Loucy (cell line): ENCODE measurements around the gene ZFYVE27.
A peak's percentile ranks its signal among the peaks of the same experiment; 100 is the strongest.

Experiments
- H2AFZ ChIP-seq: fragments of 200-600 bp; sonication (generic); 2 replicates; pipeline ENCODE4 v1.6.0; 2016; ENCODE audit warnings: antibody characterized with exemption, mild to moderate bottlenecking, low read length, moderate library complexity
- H3F3A ChIP-seq: fragments of 200-600 bp; 2 replicates; pipeline ENCODE4 v1.6.0; 2016; ENCODE audit warnings: antibody characterized with exemption, low read depth, mild to moderate bottlenecking
- H3K27me3 ChIP-seq: fragments of 200-600 bp; sonication (generic); 2 replicates; pipeline ENCODE4 v1.6.1; 2014; ENCODE audit warnings: low read length, mild to moderate bottlenecking; ENCODE audit not compliant: insufficient read depth, poor library complexity, severe bottlenecking
- H3K36me3 ChIP-seq: fragments of 200-600 bp; sonication (generic); 2 replicates; pipeline ENCODE4 v1.6.1; 2016; ENCODE audit warnings: low read length; ENCODE audit not compliant: insufficient read depth
- H3K4me1 ChIP-seq: fragments of 200-600 bp; sonication (generic); 2 replicates; pipeline ENCODE4 v1.5.1; 2014; ENCODE audit warnings: low read length, mild to moderate bottlenecking; ENCODE audit not compliant: insufficient read depth, poor library complexity, severe bottlenecking
- H3K4me2 ChIP-seq: fragments of 200-600 bp; sonication (generic); 2 replicates; pipeline ENCODE4 v1.6.0; 2014; ENCODE audit warnings: antibody characterized with exemption, low read length, low read depth, mild to moderate bottlenecking; ENCODE audit not compliant: poor library complexity, severe bottlenecking
- H3K4me3 ChIP-seq: fragments of 200-600 bp; sonication (generic); 2 replicates; pipeline ENCODE4 v1.5.1; 2014; ENCODE audit warnings: low read length, mild to moderate bottlenecking, mixed read lengths; ENCODE audit not compliant: poor library complexity, severe bottlenecking
- H3K79me2 ChIP-seq: fragments of 200-600 bp; sonication (generic); 2 replicates; pipeline ENCODE4 v1.6.1; 2014; ENCODE audit warnings: low read length; ENCODE audit not compliant: insufficient read depth
- H3K9ac ChIP-seq: fragments of 200-600 bp; sonication (generic); 2 replicates; pipeline ENCODE4 v1.6.0; 2014; ENCODE audit warnings: mild to moderate bottlenecking, low read depth, low read length, moderate library complexity; ENCODE audit not compliant: poor library complexity, severe bottlenecking
- H3K9me2 ChIP-seq: fragments of 200-600 bp; sonication (generic); replicated peaks from 2 replicates; pipeline ENCODE4 v1.6.1; 2016; ENCODE audit warnings: low read depth, low read length, mixed read lengths
- H3K9me3 ChIP-seq: fragments of 200-600 bp; sonication (generic); 2 replicates; pipeline ENCODE4 v1.6.1; 2014; ENCODE audit warnings: mild to moderate bottlenecking, antibody characterized with exemption, low read length, low read depth; ENCODE audit not compliant: insufficient read depth
- H4K20me1 ChIP-seq: fragments of 200-600 bp; sonication (generic); 2 replicates; pipeline ENCODE4 v1.6.0; 2014; ENCODE audit warnings: antibody characterized with exemption, low read length, mild to moderate bottlenecking; ENCODE audit not compliant: insufficient read depth, poor library complexity, severe bottlenecking
- CTCF ChIP-seq: fragments of 200-600 bp; sonication (generic); conservative IDR thresholded peaks from 2 replicates; pipeline ENCODE4 v1.5.1; 2014; ENCODE audit warnings: mild to moderate bottlenecking, antibody characterized with exemption, low read length
- EZH2phosphoT487 ChIP-seq: fragments of 200-600 bp; IDR thresholded peaks from 2 replicates; pipeline ENCODE4 v1.6.1; 2018; ENCODE audit warnings: antibody characterized with exemption, mild to moderate bottlenecking, moderate library complexity, borderline replicate concordance

Gene ZFYVE27

GRCh38 chr10:97707134-97707861, 29.6 kb upstream of the ZFYVE27 start:
- Histone ChIP-seq H3K27me3 (no peaks in the 10 kb centered on the region), H3K4me2 (no peak overlapping the region), H2AFZ (no peak overlapping the region), H3K4me3 (no peak overlapping the region), H3F3A (no peaks in the 10 kb centered on the region), H3K9ac (no peak overlapping the region), H3K36me3 (no peaks in the 10 kb centered on the region), H3K79me2 (no peaks in the 10 kb centered on the region), H3K9me3 (no peaks in the 10 kb centered on the region), H3K4me1 (no peaks in the 10 kb centered on the region), H4K20me1 (no peaks in the 10 kb centered on the region), H3K9me2 (no peaks in the 10 kb centered on the region)
- TF ChIP-seq CTCF (no peak), EZH2phosphoT487 (no peak)

- H2AFZ ChIP-seq: no peak overlapping the region
- H3K4me1 ChIP-seq: peaks cover 5% of the 10 kb centered on the region
- no peaks in the 10 kb centered on the region for H4K20me1 ChIP-seq
- no peak overlapping the region for H3K4me3 ChIP-seq
- H3K9me3 ChIP-seq: no peaks in the 10 kb centered on the region
- no peaks in the 10 kb centered on the region for H3F3A ChIP-seq
- no peaks in the 10 kb centered on the region for H3K36me3 ChIP-seq
- no peak overlapping the region for H3K4me2 ChIP-seq
- no peak overlapping the region for H3K9ac ChIP-seq
- no peak for TF ChIP-seq EZH2phosphoT487
- no peak for TF ChIP-seq CTCF
- H3K9me2 ChIP-seq: no peaks in the 10 kb centered on the region
- no peaks in the 10 kb centered on the region for H3K27me3 ChIP-seq
- no peaks in the 10 kb centered on the region for H3K79me2 ChIP-seq
These were observed 28.8 kb upstream of the ZFYVE27 start for GRCh38 chr10:97708167-97708566.

GRCh38 chr10:97708976-97709946, 27.7 kb upstream of the ZFYVE27 start:
- Histone ChIP-seq H3K79me2 (peaks cover 3% of the 10 kb centered on the region; the same call in 1 of the 2 replicates), H3K4me1 (peaks cover 7% of the 10 kb centered on the region), H3K4me3 (no peak overlapping the region), H3K27me3 (no peaks in the 10 kb centered on the region), H3K9ac (no peak overlapping the region), H4K20me1 (no peaks in the 10 kb centered on the region), H3K9me2 (no peaks in the 10 kb centered on the region), H3F3A (no peaks in the 10 kb centered on the region), H3K36me3 (no peaks in the 10 kb centered on the region), H3K9me3 (no peaks in the 10 kb centered on the region), H2AFZ (peak overlapping the region; percentile 61), H3K4me2 (no peak overlapping the region)
- peak; percentile 82 for TF ChIP-seq CTCF
- no peak for TF ChIP-seq EZH2phosphoT487
